GM18861 (cell line): ENCODE measurements around the gene SLC15A4.

Source experiments
- ATAC-seq: cut with Tn5 transposase; IDR thresholded peaks from one replicate; pipeline ENCODE4 v1.9.1; 2021; ENCODE audit not compliant: unreplicated experiment

The SLC15A4 gene

DNA sequence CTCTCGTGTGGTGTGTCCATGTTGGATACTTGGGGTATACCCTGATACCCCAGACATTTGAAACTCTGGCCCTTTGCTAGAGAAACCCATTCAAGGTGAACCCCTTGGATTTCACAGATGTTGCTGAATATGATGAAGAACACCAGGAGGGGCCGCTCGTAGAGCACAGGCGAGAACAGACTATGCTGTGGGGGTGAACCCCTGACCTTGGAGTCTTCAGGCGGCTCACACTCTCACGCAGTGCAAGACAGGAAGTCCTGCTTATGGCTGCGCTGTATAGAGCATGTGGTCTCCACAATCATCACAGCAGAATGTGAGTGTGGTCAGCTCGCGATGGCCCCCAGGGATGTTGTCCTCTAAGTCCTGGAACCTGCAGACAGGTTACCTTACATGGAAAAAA, 60.4 kb downstream of the SLC15A4 start:
- ATAC-seq, result no peak

DNA sequence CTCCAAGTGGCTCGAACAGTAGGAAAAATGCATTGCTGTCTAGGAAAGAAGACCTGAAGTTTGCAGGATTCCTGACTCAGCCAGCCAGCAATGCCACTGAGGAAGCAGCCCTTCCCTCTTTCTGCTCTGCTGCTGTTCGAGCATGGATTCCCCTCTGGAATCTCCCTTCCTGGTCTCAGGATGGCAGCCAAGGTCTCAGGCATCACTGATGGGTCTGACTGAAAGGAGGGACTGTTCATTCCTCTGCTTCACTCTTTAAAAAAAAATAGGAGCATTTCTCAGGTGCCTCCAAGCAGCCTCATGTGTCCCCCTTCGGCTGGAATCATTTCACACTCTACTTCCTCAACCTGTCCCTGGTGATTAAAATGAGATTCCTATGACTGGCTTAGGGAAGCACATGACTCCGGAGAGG, 62.4 kb downstream of the SLC15A4 start:
- ATAC-seq, result no peak

DNA sequence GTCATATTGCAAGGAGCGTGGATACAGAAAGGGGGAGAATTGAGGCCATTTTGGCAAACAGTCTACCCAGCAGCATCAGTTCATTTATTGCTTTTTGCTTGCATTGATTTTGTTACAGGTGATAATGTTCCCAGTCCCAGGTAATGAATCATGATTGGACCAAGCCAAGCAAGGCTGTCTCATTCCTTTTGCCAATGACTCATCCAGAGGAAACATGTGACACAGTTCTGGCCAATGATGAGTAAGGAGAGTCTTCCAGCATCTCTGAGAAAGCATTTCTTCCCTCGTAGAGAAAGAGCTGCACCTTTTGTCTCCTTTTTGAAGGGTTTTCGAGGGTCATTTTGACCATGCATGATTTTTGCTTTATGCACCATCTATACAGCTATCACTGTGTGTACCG, 68.2 kb downstream of the SLC15A4 start:
- no peak for ATAC-seq

DNA sequence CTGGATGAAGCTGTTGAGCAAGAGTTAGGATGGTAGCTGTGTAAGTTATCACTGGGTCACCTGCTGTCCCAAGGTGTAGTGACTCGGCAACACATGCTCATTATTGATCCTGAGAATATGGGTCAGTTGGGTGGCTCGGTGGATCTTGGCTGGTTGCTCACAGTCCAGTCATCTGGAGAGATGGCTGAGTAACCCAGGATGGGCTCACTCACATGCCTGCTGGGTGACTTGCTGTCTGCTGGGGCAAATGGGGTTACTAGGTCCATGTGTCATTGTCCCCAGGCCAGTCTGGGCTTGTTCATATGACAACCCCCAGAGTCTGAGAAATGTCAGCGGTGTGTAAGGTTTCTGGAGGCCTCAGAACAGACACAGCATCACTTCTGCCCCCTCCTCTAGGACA, 69.5 kb downstream of the SLC15A4 start:
- ATAC-seq, result no peak

DNA sequence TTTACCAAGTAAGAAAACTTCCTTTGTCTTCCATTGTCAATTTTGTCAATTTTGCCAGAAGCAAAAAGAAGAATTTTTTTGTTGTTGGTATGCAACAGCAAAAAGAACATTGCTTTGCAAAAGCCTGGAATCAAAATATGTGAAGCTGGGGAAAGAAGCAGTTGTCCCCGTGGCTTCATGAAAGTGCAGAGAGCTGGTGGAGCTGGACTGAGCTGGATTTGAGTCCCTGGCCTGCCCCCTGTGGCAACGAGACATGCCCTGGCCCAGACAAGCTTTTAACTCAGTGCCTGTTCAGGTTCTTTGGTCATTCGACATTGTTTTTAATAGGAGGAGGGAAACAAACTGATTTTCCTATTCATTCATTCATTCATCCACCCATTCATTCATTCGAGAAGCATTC, 70.3 kb downstream of the SLC15A4 start:
- no peak for ATAC-seq

DNA sequence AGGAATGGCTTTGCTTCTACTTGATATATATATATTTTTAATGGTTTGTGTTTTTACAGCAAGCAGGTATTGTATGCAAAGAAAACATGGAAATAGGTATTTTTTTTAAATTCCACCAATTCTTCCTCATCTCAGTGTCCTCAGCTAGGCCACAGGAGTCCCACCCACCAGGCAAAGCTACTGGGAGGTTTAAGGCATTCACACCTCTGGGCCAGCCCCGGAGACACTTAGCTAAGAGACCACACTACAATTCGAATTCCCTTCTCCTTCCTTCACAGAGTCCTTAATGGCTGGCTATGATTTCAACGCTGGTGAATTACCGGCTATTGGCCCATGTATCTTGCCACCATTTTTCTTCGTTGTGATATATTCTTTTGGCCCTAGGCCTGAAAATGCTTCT, 71.4 kb downstream of the SLC15A4 start:
- ATAC-seq, result no peak

DNA sequence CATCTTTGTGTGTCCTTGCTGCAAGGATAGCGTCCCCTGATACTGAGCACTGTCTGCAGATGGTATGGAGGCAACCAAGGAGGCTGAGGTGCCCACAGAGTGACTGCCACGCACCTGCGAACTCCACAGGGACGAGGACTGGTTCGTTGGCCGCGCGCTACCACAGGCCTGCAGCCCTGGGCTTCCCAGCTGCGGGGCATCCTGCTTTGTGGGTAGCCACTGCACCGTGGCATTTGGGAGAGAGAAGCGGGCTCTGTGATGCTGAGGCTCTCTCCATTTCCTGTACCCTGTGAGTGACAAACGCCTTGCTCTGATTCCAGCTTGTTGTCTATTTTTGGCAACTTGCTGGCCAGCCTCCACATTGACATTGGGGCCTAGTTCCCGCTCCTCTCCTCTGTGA, 76.3 kb downstream of the SLC15A4 start:
- no peak for ATAC-seq

DNA sequence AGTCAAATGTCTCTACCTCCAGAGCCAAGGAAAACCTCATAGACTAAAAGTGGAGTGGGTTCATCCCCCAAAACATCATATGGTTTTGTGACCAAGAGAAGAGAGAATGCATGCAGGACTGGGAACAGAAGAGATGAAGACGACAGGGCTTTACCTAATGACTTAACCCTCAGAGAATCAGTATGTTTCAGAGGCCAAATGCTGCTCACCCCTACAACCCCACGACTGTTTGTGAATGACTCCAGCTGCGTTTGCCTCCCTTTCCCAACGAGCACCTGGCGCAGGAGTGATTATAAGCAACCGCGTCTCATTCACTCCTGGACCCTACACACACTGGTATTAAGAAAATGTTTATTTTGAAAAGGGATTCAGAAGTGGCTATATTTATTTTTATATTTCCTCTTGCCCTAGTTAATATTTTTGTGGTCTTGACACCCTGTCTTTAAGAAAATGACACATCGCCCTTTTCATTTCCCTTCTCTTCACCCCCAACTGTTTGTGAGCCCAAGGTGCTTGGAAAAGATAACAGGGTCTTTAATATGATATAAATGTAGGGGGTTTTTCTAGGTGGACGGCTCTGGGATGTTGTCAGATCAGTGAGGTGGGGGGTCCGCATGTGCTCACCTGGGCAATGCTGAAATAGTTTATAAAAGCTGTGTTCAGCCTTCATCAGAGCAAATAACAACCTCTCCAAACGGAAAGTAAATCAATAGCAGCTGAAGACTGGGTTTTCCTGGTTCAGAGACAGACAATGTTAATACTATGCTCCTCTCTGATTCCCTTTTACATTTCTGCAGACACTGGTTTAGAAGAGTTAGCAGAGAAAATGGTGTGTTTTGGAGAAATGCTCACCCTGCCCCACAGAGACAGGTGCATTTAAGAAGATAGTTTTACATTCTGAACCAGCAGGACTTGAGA, 77.7 kb downstream of the SLC15A4 start:
- no peak for ATAC-seq

DNA sequence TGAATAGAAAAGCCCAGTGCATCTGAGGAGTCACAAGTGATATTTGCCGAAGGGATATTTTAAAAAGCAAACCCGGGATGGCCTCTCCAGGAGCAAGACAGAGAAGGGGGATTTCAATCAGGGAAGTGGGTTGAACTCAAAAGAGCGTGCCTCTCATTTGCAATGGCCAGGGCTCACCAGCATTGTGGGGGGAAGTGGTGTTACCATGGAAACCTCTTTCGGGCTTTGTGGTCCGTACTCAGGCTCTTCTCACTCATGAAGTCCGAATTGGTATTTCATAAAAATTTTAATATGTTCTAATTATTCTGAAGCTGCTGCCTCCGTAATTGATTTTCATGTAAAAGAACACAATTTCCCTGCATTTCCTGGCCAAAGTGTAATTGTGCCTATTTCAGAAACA, 79.8 kb downstream of the SLC15A4 start:
- no peak for ATAC-seq
